Stimulated activated CD8-positive, alpha-beta memory T cell treated with anti-CD3 and anti-CD28 coated beads, Interleukin-4, amount 100 ng/mL, for 4 hours (primary cell): ENCODE measurements around the gene CFAP97D1.

Experiments
- DNase-seq, 2 donors: peaks; one replicate each; pipeline ENCODE4 v3.0.0-alpha.2; 2020; ENCODE audit warnings: low read depth in 2 of 2, low spot score in 1 of 2

Gene CFAP97D1

DNA sequence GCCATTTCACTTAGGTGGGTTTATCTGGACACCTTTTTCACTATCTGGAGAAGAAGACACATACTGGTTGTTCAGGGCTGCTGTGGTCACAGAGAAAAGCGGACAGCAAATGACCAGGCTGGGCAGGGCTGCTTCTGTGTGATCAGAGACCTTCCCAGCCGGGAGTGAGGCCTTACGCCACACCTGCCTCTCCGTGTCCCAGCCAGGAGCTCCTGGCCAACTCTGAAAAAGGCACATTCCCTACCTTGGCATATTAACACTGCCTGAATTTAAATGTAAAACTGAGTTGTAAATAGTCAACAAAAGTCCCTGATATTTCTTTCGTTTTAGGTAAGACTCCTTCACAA, 12.5 kb upstream of the CFAP97D1 start:
- no peak for DNase-seq

DNA sequence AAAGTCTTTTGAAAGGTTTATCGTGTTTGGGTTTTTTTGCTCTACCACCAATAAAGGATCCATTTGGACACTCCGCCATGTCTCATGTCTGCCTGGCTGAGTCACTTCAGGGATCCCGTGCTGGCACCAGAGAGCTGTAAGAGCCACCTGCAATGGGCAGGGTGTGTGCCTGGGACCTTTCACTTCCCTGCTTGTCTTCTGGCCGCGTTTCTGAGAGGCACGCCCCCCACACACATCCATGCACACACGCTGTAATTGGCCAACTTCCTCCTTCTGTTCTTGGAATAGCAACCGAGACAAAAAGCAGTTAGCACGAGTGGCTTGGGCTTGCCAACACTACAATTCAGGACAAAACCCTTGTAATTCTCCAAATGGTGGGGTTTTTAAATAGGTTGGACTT, 11.9 kb upstream of the CFAP97D1 start:
- DNase-seq, result no peak

DNA sequence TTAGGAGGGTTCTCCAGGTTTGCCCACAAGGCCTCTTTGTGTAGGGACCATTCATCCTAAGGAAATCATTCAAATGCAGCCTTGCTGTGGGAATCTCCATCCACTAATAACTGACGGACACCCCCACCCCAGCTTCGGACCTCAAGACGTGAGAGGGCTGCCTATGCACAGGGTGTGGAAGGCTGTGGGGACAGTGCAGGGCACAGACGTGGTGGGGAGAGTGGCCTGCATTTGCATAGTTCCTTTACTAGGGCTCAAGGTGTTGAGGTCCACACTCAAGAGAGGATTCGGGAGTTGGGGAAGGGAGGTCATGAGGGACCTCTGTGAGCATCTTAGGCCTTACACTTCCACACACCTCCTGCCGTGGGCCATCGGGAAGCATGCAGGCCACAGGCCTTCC, 11.3 kb upstream of the CFAP97D1 start:
- no peak for DNase-seq

DNA sequence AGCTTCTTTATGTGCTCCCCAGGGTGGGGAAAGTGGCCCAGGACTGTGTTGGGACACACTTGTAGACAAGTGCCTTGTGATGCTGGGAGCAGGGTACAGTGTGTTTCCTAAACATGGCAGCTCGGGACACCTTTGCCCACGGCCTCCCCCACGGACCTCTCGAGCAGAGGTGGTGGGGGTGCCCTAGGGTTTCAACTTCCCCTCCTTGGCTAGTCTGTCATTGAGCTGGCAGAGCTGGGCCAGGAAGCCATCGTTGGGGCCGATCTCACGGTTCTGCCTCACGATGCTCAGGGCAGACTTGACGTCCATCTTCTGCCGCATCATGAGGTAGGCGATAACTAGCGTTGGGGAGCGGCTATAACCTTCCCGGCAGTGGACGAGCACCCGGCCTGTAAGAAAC, 10.8 kb upstream of the CFAP97D1 start:
- DNase-seq, result no peak

- no peak for DNase-seq
Observed at GRCh38 chr17:43769859-43770258, 10.4 kb upstream of the CFAP97D1 start.

DNA sequence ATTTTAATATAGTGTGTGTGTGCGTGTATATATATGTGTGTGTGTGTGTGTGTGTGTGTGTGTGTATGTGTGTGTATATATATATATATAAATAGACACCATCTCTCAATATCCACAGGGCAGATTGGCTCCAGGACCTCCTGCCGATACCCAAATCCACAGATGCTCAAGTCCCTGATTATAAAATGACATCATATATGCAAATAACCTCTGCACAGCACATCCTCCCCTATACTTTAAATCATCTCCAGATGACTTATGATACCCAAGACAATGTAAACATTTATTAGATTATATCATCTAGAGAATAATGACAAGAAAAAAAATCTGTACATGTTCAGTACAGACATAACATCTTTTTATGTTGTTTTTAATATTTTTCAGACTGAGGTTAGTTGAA, 9.3 kb upstream of the CFAP97D1 start:
- no peak for DNase-seq

DNA sequence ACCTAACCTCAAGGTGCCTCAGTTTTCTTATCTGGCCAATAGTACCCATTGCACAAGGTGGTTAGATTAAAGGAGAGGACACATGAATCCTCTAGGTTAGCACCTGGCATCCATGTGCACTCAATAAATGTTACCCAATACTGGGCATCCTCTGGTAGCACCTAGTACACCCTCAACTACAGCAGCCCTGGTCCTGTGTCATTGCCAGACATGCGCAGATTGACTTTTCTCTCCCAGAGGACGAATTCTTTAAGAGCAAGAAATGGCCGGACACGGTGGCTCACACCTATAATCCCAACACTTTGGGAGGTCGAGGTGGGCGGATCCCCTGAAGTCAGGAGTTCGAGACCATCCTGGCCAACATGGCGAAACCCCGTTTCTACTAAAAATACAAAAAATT, 8.8 kb upstream of the CFAP97D1 start:
- DNase-seq, result no peak

DNA sequence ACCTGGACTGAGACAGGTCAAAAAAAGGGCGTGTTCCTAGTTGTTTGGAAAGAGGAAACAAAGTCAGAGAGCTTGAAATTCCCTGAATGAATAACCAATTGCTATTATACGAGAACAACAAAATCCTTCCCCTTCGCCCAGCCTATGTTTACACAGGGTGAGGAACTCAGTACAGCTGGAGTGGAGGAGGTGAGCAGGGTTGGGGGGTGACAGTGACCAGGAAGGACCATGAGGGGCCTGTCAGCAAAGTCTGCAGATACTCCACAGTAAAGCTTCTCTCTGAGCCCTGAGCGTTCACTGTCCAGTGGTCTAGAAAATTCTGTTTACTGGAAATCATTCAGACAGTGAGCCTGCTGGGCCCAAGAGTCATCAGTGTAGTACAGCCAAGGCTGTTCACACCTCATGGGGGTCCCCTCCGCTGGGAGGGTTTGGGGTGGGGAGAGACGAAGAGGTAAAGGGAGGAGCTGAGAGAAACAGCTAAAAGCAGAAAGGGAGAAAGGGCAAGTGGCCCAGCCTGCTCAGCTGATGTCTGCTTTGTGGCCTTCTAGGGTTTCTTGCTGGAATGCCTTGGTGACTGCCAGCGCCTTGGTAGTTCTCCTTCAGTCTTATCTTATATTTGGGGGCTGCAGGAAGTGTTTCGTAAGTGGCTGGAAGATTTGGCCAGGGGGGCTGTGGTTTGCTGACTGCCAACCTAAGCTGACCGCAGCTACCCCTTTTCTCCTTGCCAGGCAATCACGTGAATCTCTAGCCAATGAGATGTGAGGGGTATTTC, 7.2 kb upstream of the CFAP97D1 start:
- no peak for DNase-seq

- DNase-seq, result no peak
Observed at GRCh38 chr17:43774304-43775250, 5.7 kb upstream of the CFAP97D1 start.

DNA sequence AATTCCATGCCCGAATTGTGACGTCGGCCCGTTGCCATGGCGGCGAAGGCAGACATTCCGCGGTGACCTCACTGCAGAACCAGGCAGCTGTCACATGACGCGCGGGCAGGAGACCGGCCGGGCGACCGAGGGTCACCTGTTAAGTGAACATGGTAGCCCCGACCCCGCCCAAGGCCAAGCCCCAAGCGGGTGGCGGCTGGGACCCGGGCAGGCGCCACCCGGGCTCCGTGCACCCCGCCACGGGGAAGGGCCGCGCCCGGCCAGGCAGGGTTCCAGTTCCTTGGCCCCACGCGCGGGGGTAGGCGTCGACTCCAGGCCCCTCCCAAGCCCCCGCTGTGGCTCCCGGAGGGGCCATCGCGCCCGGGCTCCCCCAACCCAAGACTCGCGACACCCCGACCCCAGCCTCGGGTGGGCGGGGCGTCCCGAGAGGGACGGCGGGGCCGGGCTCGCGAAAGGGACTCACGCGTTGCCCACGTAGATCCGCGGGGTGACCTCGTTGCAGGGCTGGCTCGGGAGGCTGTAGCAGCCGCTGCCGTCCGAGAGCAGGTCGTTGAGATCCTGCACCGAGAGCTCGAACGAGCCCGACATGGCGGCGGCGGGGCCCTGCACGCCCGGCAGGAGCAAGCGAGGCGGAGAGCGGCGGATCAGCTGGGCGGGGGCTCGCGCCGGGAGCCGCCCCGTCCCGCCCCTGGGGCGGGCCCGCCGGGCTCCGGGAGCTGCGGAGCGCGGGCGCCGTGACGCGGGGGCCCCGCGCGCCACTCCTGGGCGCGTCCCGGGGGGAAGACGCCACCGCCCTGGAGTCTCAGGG, 1.7 kb upstream of the CFAP97D1 start, which contains the start of gene DUSP3:
DUSP3 (minus strand) TSS at position 641 of the 808 bp plus-strand sequence; CDS start at position 588, 53 bp downstream.
- DNase-seq, result peak; percentile 32 to 38

DNA sequence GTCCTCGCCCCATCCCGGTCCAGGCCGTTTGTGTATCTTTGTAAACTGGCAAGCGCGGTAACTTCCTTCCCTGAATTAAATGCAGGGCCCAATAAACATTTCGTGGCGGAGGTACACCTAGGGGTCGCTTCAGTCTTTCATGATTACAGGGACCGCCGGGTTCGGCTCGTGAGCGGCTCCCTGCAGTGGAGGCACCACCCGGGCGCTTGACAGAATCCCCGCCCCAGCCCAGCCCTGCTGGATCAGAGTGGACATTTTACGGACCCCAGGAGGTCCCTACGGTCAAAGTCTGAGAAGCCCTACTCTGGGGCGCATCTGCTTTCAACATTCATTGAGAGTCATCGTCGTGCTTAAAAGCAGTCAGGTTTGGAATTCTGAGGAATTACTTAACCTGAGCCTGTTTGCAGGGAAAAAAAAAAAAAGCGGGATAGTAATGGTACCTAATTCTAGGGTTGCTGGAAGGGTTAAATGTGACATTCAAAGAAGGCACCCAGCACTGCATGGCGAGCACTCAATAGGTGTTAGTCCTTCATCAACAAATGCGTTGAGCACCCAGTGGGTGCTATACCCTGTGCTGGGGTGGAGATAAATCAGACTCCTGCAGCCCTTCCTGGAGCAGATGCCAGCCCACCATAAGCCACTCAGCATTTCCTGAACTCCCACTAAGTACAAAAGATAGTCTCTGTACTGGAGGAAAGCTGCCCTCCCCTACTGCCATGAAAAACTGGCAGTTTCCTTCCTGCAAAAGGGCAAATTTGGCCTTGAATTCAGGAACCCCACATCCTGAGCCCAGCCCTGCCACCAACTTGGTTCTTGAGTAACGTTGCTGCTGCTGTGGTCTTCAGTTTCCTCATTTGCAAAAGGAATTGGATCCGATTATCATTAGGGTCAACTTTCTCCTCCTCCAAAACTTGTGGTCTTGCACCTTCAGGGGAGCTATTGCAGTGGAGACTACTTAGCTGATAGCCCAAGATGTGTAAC, 800 bp upstream of the CFAP97D1 start:
- DNase-seq, result no peak

- DNase-seq, result no peak
Observed at GRCh38 chr17:43782913-43783680, 2.9 kb downstream of the CFAP97D1 start.

DNA sequence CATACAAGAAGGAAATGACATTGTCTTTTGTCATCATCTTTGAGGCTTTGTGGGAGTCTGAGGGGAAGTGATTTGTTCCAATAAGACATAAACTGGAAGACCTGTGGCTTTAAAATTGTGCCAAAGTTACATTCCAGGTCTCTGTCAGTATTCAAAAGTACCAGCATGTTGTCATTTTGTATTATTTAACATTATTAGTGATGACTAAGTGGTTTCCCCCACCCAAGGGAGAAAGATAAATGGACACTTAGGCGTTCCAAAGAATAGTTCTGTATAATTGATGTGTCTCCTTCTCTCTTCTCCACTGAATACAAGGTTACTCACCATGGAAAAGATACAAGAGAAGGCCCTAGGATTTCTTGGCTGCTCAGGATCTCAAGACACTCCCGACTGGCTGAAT, 3.8 kb downstream of the CFAP97D1 start:
- no peak for DNase-seq

GRCh38 chr17:43784628-43785101, 4.4 kb downstream of the CFAP97D1 start:
- no peak for DNase-seq

DNA sequence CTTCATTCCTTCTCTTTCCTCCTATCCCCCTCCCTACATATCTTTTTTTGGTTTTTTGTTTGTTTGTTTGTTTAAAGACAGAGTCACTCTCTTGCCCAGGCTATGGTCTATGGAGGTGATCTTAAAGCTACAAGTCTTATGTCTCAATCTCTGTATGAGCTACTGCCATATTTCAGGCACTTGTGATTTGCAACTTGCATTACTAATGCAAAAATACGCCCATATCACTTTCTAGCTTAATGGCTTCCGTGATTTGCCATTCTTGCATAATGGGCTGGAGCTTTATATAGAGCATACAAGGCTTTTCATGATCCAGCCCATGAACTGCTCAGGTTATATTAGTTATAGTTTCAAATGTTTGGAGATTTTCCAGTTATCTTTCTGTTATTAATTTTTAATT, 7.5 kb downstream of the CFAP97D1 start:
- no peak for DNase-seq

GRCh38 chr17:43788540-43788939, 8.3 kb downstream of the CFAP97D1 start:
- DNase-seq, result no peak

DNA sequence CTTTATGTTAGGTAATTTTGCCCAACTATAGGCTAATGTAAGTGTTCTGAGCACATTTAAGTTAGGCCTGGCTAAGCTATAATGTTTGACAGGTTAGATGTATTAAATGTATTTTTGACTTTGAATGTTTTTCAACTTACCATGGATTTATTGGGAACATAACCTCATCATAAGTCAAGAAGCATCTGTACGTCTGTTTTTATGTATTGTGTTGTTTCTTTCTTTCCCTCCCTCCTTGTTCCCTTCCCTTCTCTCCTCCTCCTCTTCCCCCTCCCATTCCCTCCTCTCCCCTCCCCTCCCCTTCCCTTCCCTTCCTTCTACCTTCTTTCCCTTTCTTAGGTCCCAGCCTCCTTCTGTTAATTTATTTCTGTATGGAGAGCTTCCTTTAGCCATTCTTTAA, 9.2 kb downstream of the CFAP97D1 start:
- DNase-seq, result no peak

DNA sequence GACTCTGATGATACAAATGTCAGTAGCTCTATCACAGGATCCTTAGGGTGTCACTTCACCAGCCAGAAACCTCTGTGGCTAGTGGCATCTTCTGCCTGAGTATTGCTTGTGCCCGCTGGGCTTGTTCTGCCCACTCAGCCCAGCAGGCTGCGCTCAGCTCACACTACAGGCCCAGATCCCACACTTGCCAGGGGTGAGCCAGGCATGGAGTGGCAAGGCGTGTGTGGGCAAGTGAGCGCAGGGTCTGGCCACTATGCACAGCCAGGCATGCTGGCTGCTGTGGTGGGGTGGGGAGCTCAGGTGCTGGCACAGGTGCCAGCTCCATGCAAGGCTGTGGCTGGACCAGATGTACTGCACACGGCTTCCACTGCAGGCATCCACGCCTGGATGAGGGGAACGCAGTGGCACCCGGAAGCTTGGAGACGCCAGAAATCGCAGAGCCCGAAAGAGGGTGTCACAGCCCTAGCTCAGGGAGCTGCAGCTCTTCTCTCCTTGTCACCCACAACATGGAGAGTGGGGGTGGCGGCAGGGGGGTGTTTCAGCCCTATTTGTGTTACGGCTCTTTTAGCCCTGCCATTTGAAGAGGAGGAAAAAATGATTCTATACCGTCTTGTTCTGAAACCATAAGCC, 10.2 kb downstream of the CFAP97D1 start:
- DNase-seq, result no peak

DNA sequence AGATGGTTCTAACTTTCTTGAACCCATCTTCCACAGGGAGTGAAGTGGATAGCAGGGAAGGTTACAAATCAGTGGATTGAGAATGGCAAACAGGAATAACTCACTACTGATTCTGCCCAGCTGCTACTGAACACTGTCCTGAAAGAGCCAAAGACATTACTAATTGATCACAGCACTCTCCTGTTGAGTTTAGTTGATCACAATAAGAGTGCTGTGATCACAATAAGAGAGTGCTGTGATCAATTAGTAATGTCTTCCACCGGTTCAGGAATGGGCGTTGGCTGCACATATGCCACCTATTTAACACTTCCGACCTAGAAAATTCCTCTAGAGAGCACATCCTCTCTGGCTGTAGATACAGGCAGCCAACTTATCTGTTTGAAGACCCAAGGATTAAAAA, 11.4 kb downstream of the CFAP97D1 start:
- DNase-seq, result no peak
